Endothelial cell of umbilical vein (primary cell): ENCODE measurements around the gene LRRC56. TPM values are rescaled to one million over a fixed set of nuclear protein-coding genes. Genes with fewer than 3 reads are reported as not detected.

ENCODE experiments used
- BruUV-seq: library from RNA; stranded (reverse); fragments of 400-500 nt; replicated peaks from 2 replicates; lab custom pipeline; 2021; lab: Mats Ljungman, UMichigan
- CTCF ChIA-PET: fragments of 300-600, 350-600 bp; sonication (Branson Sonifier 250); formaldehyde crosslinking; loops from one replicate; lab custom pipeline; 2021; ENCODE audit warnings: antibody characterized with exemption, inconsistent platforms; lab: Charles Lee
- POLR2A ChIA-PET: fragments of 300-600, 350-600 bp; sonication (Branson Sonifier 250); formaldehyde crosslinking; loops from one replicate; lab custom pipeline; 2021; ENCODE audit warnings: antibody characterized with exemption, inconsistent platforms; lab: Charles Lee
- DNase-seq: peaks from one replicate; pipeline ENCODE4 v3.0.0-alpha.2; 2011; ENCODE audit warnings: low read depth, low spot score
- FAIRE-seq: peaks from 2 replicates; lab custom pipeline; 2011; peaks lifted over from hg19 to GRCh38; lab: Jason Lieb, UNC
- H2AFZ ChIP-seq: 2 replicates; pipeline ENCODE4 v1.6.0; 2012; ENCODE audit warnings: low read depth, low read length, control low read depth, inconsistent platforms
- H3K27ac ChIP-seq: 2 replicates; pipeline ENCODE4 v1.5.1; 2011; ENCODE audit warnings: low read depth, mild to moderate bottlenecking, control low read depth, low read length, moderate library complexity; ENCODE audit not compliant: insufficient read depth
- H3K27me3 ChIP-seq, 2 experiments: 2 replicates each; pipeline versions ENCODE4 v1.6.0 to v1.6.1; 2011; ENCODE audit warnings: low read length in 2 of 2, mixed read lengths in 1 of 2; ENCODE audit not compliant: control insufficient read depth in 2 of 2, insufficient read depth in 2 of 2
- H3K36me3 ChIP-seq, 2 experiments: 2 replicates in 1 of 2; 3 replicates in 1 of 2; pipeline ENCODE4 v1.5.1; 2011; ENCODE audit warnings: low read length in 2 of 2, mild to moderate bottlenecking in 1 of 2, moderate library complexity in 1 of 2; ENCODE audit not compliant: control insufficient read depth in 2 of 2, insufficient read depth in 2 of 2; ENCODE audit errors: extremely low read depth in 1 of 2
- H3K4me1 ChIP-seq: 3 replicates; pipeline ENCODE4 v1.5.1; 2011; ENCODE audit warnings: mild to moderate bottlenecking, low read length; ENCODE audit not compliant: control insufficient read depth, insufficient read depth; ENCODE audit errors: extremely low read depth
- H3K4me2 ChIP-seq: 2 replicates; pipeline ENCODE4 v1.6.1; 2011; ENCODE audit warnings: low read length, control low read depth, mixed read lengths; ENCODE audit not compliant: insufficient read depth
- H3K4me3 ChIP-seq, 3 experiments: fragments of 200-600 bp in 1 of 3; sonication (generic), shearing (Covaris generic) in 1 of 3; replicated peaks in 1 of 3; 2 replicates each; pipeline ENCODE4 v1.5.1; 2011 to 2016; ENCODE audit warnings: control low read depth in 3 of 3, low read length in 3 of 3, mild to moderate bottlenecking in 2 of 3, inconsistent platforms in 1 of 3, low read depth in 1 of 3, moderate library complexity in 1 of 3; ENCODE audit not compliant: insufficient read depth in 1 of 3
- H3K79me2 ChIP-seq: 2 replicates; pipeline ENCODE4 v1.6.0; 2012; ENCODE audit warnings: low read length, inconsistent platforms; ENCODE audit not compliant: control insufficient read depth, insufficient read depth
- H3K9ac ChIP-seq: replicated peaks from 2 replicates; pipeline ENCODE3; 2011; ENCODE audit warnings: low read length, control low read depth; ENCODE audit not compliant: insufficient read depth; ENCODE audit errors: extremely low read depth
- H3K9me1 ChIP-seq: replicated peaks from 3 replicates; pipeline ENCODE4 v1.6.0; 2011; ENCODE audit warnings: mild to moderate bottlenecking, low read length; ENCODE audit not compliant: control insufficient read depth, insufficient read depth; ENCODE audit errors: extremely low read depth
- H3K9me3 ChIP-seq: replicated peaks from 2 replicates; pipeline ENCODE4 v1.5.1; 2012; ENCODE audit warnings: low read length, inconsistent platforms; ENCODE audit not compliant: control insufficient read depth, insufficient read depth
- H4K20me1 ChIP-seq: replicated peaks from 2 replicates; pipeline ENCODE3; 2011; ENCODE audit warnings: mild to moderate bottlenecking, low read length; ENCODE audit not compliant: control insufficient read depth, insufficient read depth; ENCODE audit errors: extremely low read depth
- CTCF ChIP-seq, 2 donors: IDR thresholded peaks; 1 replicate in 1 of 2; 2 replicates in 1 of 2; pipeline ENCODE4 v1.5.1; 2011; ENCODE audit warnings: low read length in 2 of 2, mild to moderate bottlenecking in 2 of 2, moderate library complexity in 2 of 2, control low read depth in 1 of 2, inconsistent platforms in 1 of 2, low read depth in 1 of 2; ENCODE audit not compliant: insufficient read depth in 1 of 2; ENCODE audit errors: extremely low read depth in 1 of 2
- EZH2 ChIP-seq: IDR thresholded peaks from 2 replicates; pipeline ENCODE4 v1.6.1; 2012; ENCODE audit warnings: borderline replicate concordance, low read depth, mild to moderate bottlenecking, moderate library complexity, low read length, inconsistent platforms; ENCODE audit not compliant: severe bottlenecking
- FOS ChIP-seq: IDR thresholded peaks from 2 replicates; pipeline ENCODE4 v1.6.1; 2011; ENCODE audit warnings: mild to moderate bottlenecking, low read length, moderate library complexity, borderline replicate concordance; ENCODE audit not compliant: insufficient read depth
- GATA2 ChIP-seq: IDR thresholded peaks from 2 replicates; pipeline ENCODE4 v1.7.0; 2011; ENCODE audit warnings: low read depth, mild to moderate bottlenecking, moderate library complexity, mixed read lengths, low read length; ENCODE audit not compliant: insufficient read length, insufficient read depth
- JUN ChIP-seq: IDR thresholded peaks from 2 replicates; pipeline ENCODE4 v1.6.1; 2011; ENCODE audit warnings: borderline replicate concordance, low read depth; ENCODE audit not compliant: insufficient read length, insufficient read depth
- MYC ChIP-seq: IDR thresholded peaks from one replicate; pipeline ENCODE4 v1.6.1; 2011; ENCODE audit warnings: mild to moderate bottlenecking, low read depth, low read length
- POLR2A ChIP-seq: IDR thresholded peaks from 2 replicates; pipeline ENCODE4 v1.6.1; 2012; ENCODE audit warnings: low read depth, mild to moderate bottlenecking, control low read depth, low read length
- POLR2AphosphoS5 ChIP-seq: IDR thresholded peaks from 2 replicates; pipeline ENCODE4 v1.6.1; 2012; ENCODE audit warnings: low read depth, mild to moderate bottlenecking, control low read depth, low read length, moderate library complexity; ENCODE audit not compliant: insufficient read depth
- dilution Hi-C: fragments of 300-500 bp; cut with MboI; formaldehyde crosslinking; loops from one replicate; pipeline ENCODE4 v1.15.0; 2019; ENCODE audit warnings: low sequenced_read_pairs; ENCODE audit not compliant: extremely low pct_ligation_motif_present
- intact Hi-C: fragments of 100-400 bp; cut with micrococcal nuclease; formaldehyde crosslinking; loops from one replicate; pipeline ENCODE4 v1.10.0; 2022
- polyA plus RNA-seq, 4 experiments: library from polyadenylated mRNA; depleted of rRNA in 3 of 4; stranded (reverse) in 3 of 4; unstranded in 1 of 4; fragments of >200 nt; gene quantifications; 2 replicates each; pipeline versions ENCODE4 v1.2.1 to v1.2.3, GENCODE V29; 2011 to 2012; ENCODE audit warnings: missing spikeins in 1 of 4
- total RNA-seq: library from RNA; stranded (reverse); gene quantifications from 2 replicates; pipeline ENCODE4 v1.2.3, GENCODE V29; 2021
- TF ChIP-seq, protein P1 (sequence below): IDR thresholded peaks from 2 replicates; pipeline ENCODE4 v1.6.1; 2011; ENCODE audit not compliant: insufficient read depth, insufficient read length

The LRRC56 gene
- total and polyA plus RNA-seq, 2 donors (not counting 3 experiments of a cell fraction or from before 2014, with no cell fraction given): 0.47 to 0.55 TPM

DNA sequence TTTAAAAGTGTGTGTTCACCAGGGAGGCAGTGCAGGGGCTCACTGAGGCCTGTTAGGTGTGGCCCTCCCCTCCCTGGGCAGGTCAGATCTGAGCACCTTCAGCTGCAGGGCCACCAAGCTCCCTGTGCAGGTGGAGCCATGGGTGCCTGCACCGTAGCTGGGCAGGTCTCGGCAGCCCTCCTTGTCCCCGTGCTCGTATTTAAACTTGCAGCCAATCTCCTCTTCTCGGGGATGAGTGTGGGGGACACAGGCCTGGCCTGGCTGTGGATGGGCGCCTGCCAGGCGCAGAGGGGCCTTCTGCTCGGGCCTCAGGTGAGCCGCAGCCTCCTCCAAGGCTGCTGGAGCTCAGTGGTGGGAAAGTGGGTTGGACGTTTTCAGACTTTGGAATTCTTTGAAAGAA, 58.1 kb downstream of the LRRC56 start:
- POLR2A ChIA-PET: no interaction called here
- no peaks in the 10 kb centered on the region for H4K20me1 ChIP-seq
- H3K4me2 ChIP-seq: no peak overlapping the region
- H3K79me2 ChIP-seq: no peaks in the 10 kb centered on the region
- H3K27ac ChIP-seq: no peak overlapping the region
- H3K4me1 ChIP-seq: no peaks in the 10 kb centered on the region
- no peak for TF ChIP-seq MYC
- no peak overlapping the region for H2AFZ ChIP-seq
- intact Hi-C loops: no loop called here
- H3K9me1 ChIP-seq: no peaks in the 10 kb centered on the region
- no peak overlapping the region for H3K9ac ChIP-seq
- DNase-seq (no peak), FAIRE-seq (no peak)
- H3K36me3 ChIP-seq: peaks cover 25 to 50% of the 10 kb centered on the region in 2 experiments
- no TSS peak for BruUV-seq
- no peaks in the 10 kb centered on the region for H3K9me3 ChIP-seq
- dilution Hi-C loops: no loop called here
- H3K4me3 ChIP-seq: no peak overlapping the region
- H3K27me3 ChIP-seq: no peaks in the 10 kb centered on the region
- CTCF ChIA-PET: no interaction called here

- no TSS peak for BruUV-seq
- TF ChIP-seq FOS (no peak), MYC (no peak), POLR2A (no peak), GATA2 (no peak), CTCF (IDR thresholded peaks at IDR 0.05; ENCODE audit: extremely low read depth in 1 of 2, insufficient read depth in 1 of 2, low read depth in 1 of 2, low read length in 2 of 2) (no peak), EZH2 (no peak), POLR2AphosphoS5 (no peak), JUN (no peak)
- TF ChIP-seq, protein P1, sequence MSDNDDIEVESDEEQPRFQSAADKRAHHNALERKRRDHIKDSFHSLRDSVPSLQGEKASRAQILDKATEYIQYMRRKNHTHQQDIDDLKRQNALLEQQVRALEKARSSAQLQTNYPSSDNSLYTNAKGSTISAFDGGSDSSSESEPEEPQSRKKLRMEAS: no peak
- no peak overlapping the region for H3K9ac ChIP-seq
- H3K4me2 ChIP-seq: no peak overlapping the region
- H2AFZ ChIP-seq: no peak overlapping the region
- no peak overlapping the region for H3K27ac ChIP-seq
- H3K36me3 ChIP-seq: peaks cover 22 to 54% of the 10 kb centered on the region in 2 experiments
- DNase-seq (no peak), FAIRE-seq (no peak)
- no peaks in the 10 kb centered on the region for H3K27me3 ChIP-seq
- no peaks in the 10 kb centered on the region for H4K20me1 ChIP-seq
- H3K4me1 ChIP-seq: no peaks in the 10 kb centered on the region
- ChIA-PET POLR2A (interaction anchor here (0.6 kb wide), 1 partner anchor 142 kb away, joined by 4 read pairs; no protein-coding TSS in a partner anchor), CTCF (no interaction called here)
- intact Hi-C loops (no loop called here), dilution Hi-C loops (no loop called here)
- H3K9me3 ChIP-seq: no peaks in the 10 kb centered on the region
- no peaks in the 10 kb centered on the region for H3K79me2 ChIP-seq
- no peaks in the 10 kb centered on the region for H3K9me1 ChIP-seq
- H3K4me3 ChIP-seq: no peak overlapping the region
These were observed 59.0 kb downstream of the LRRC56 start for GRCh38 chr11:596374-596773.
